Erythroblast (primary cell): Measurements from ENCODE around the gene PSG4.
"Not testable (repeated sequence)": the region's sequence is repeated elsewhere in the genome, so short reads cannot be mapped to it uniquely, and the experiment has no call there.

Experiments
- GATA1 ChIP-seq: IDR thresholded peaks from 2 replicates; pipeline ENCODE4 v1.6.1; 2011; ENCODE audit warnings: low read depth, mild to moderate bottlenecking, control low read depth, low read length, moderate library complexity
- POLR2A ChIP-seq: IDR thresholded peaks from 2 replicates; pipeline ENCODE4 v1.6.1; 2011; ENCODE audit warnings: mild to moderate bottlenecking, low read length

DNA sequence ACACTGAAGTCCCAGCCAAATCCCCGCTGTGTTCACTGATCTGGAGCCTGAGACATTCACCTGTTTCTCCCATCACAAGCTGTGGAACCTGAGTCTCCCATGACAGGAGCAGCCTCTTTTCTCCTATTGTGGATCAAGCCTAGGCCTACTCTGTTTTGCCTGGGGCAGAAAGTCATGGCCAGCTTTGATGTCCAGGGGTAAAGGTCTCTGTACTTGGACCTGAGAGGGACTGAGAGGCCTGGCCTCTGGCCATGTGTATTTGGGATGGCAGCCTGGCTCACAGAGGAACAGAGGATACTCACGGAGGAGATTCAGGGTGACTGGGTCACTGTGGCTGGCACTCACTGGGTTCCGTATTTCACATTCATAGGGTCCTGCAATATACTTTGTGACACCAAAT lies 26.9 kb downstream of the PSG4 start:
- TF ChIP-seq POLR2A, GATA1: not testable (repeated sequence)
